Upper lobe of right lung (tissue), 1 donor: ENCODE data around the gene PARD3B. TPM values are rescaled to one million over a fixed set of nuclear protein-coding genes. Genes with fewer than 3 reads are reported as not detected.

Experiments
- ATAC-seq: fragments of 200-7000 bp; cut with Tn5 transposase; one replicate; pipeline ENCODE4 v1.9.1; 2020; ENCODE audit warnings: mild to moderate bottlenecking, moderate library complexity
- DNase-seq: peaks from one replicate; pipeline ENCODE4 v3.0.0-alpha.2; 2020
- H3K27ac ChIP-seq: fragments of 200-600 bp; one replicate; pipeline ENCODE4 v1.8.0; 2022
- H3K27me3 ChIP-seq: fragments of 200-600 bp; one replicate; pipeline ENCODE4 v1.8.0; 2022; ENCODE audit warnings: mild to moderate bottlenecking
- H3K36me3 ChIP-seq: fragments of 200-600 bp; one replicate; pipeline ENCODE4 v1.8.0; 2022
- H3K4me1 ChIP-seq: fragments of 200-600 bp; one replicate; pipeline ENCODE4 v1.8.0; 2022
- H3K4me3 ChIP-seq: fragments of 200-600 bp; one replicate; pipeline ENCODE4 v1.8.0; 2022; ENCODE audit warnings: mild to moderate bottlenecking
- H3K9me3 ChIP-seq: fragments of 200-600 bp; one replicate; pipeline ENCODE4 v1.8.0; 2022
- CTCF ChIP-seq: fragments of 200-600 bp; IDR thresholded peaks from one replicate; pipeline ENCODE4 v1.8.0; 2022; ENCODE audit warnings: antibody characterized with exemption
- intact Hi-C: fragments of 100-400 bp; cut with DNase I; formaldehyde crosslinking; loops from one replicate; pipeline ENCODE4 v1.11.0; 2022
- total RNA-seq: library from RNA; stranded (reverse); fragmentation: NEBNext Ultra II Directional; extraction: Animal tissue kit (Norgen Biotek cat#: 25700); gene quantifications from one replicate; pipeline ENCODE4 v1.2.1, GENCODE V29; 2021
- donor health status: DM: no; HTN: yes; CAD: no; lungs with severe emphysema.

Gene PARD3B
- total RNA-seq, 1 donor from 2014 or later: 32.5 TPM

- Histone ChIP-seq H3K27ac (no peak overlapping the region), H3K27me3 (no peaks in the 10 kb centered on the region), H3K9me3 (no peaks in the 10 kb centered on the region), H3K4me3 (no peak overlapping the region), H3K4me1 (no peaks in the 10 kb centered on the region), H3K36me3 (no peaks in the 10 kb centered on the region)
- ATAC-seq (no peak), DNase-seq (no peak)
- TF ChIP-seq CTCF: no peak
- intact Hi-C loops: no loop called here
Observed at GRCh38 chr2:204590063-204590462, 44.8 kb downstream of the PARD3B start.

- TF ChIP-seq CTCF: no peak
- DNase-seq: no peak
- ATAC-seq: no peak
- intact Hi-C loops: no loop called here
- Histone ChIP-seq H3K4me3 (no peak overlapping the region), H3K4me1 (no peaks in the 10 kb centered on the region), H3K27me3 (no peaks in the 10 kb centered on the region), H3K27ac (no peak overlapping the region), H3K9me3 (no peaks in the 10 kb centered on the region), H3K36me3 (no peaks in the 10 kb centered on the region)
Observed at GRCh38 chr2:204591225-204591624, 46.0 kb downstream of the PARD3B start.

GRCh38 chr2:204604061-204604460 is 58.8 kb downstream of the PARD3B start:
- intact Hi-C loops: no loop called here
- Histone ChIP-seq H3K4me3 (no peak overlapping the region), H3K27me3 (no peaks in the 10 kb centered on the region), H3K27ac (no peak overlapping the region), H3K36me3 (no peaks in the 10 kb centered on the region), H3K9me3 (no peaks in the 10 kb centered on the region), H3K4me1 (peaks cover 9% of the 10 kb centered on the region)
- ATAC-seq: no peak
- no peak for TF ChIP-seq CTCF
- DNase-seq: no peak

- TF ChIP-seq CTCF: no peak
- Histone ChIP-seq H3K4me1 (peaks cover 9% of the 10 kb centered on the region), H3K9me3 (no peaks in the 10 kb centered on the region), H3K4me3 (no peak overlapping the region), H3K27me3 (no peaks in the 10 kb centered on the region), H3K27ac (no peak overlapping the region), H3K36me3 (no peaks in the 10 kb centered on the region)
- DNase-seq: no peak
- peak; percentile 20 for ATAC-seq
- intact Hi-C loops: no loop called here
Observed at GRCh38 chr2:204608237-204608939, 63.1 kb downstream of the PARD3B start.

GRCh38 chr2:204611017-204611631 is 65.8 kb downstream of the PARD3B start:
- no peak for TF ChIP-seq CTCF
- intact Hi-C loops: no loop called here
- ATAC-seq: no peak

More at GRCh38 chr2:204611017-204611631, 65.8 kb downstream of the PARD3B start:
- no peaks in the 10 kb centered on the region for H3K4me1 ChIP-seq
- no peaks in the 10 kb centered on the region for H3K27me3 ChIP-seq
- no peak overlapping the region for H3K4me3 ChIP-seq
- H3K36me3 ChIP-seq: no peaks in the 10 kb centered on the region
- no peaks in the 10 kb centered on the region for H3K9me3 ChIP-seq
- no peak for DNase-seq
- no peak overlapping the region for H3K27ac ChIP-seq
